Activated naive CD4-positive, alpha-beta T cell treated with anti-CD3 and anti-CD28 coated beads, Interleukin-2, amount 50 U/mL, for 72 hours (primary cell): ENCODE data around the gene LFNG. TPM values are rescaled to one million over a fixed set of nuclear protein-coding genes. Genes with fewer than 3 reads are reported as not detected.
"Not testable (repeated sequence)": the region's sequence is repeated elsewhere in the genome, so short reads cannot be mapped to it uniquely, and the experiment has no call there.

Source experiments
- ATAC-seq, 2 donors: fragments of 150-1000 bp; cut with Tn5 transposase; 2 replicates each; pipeline ENCODE4 v1.10.0; 2021; ENCODE audit warnings: mild to moderate bottlenecking in 2 of 2, moderate library complexity in 2 of 2
- DNase-seq, 2 donors: peaks; one replicate each; pipeline ENCODE4 v3.0.0; 2021 to 2022; ENCODE audit warnings: low spot score in 2 of 2
- H3K27ac Mint-ChIP-seq, 2 donors: one replicate each; pipeline ENCODE4 v1.8.0; 2022; ENCODE audit warnings: mild to moderate bottlenecking in 2 of 2, mixed read lengths in 2 of 2
- H3K36me3 Mint-ChIP-seq, 2 donors: one replicate each; pipeline ENCODE4 v1.8.0; 2022; ENCODE audit warnings: mixed read lengths in 2 of 2
- H3K9me3 Mint-ChIP-seq, 2 donors: one replicate each; pipeline ENCODE4 v1.8.0; 2022; ENCODE audit warnings: mixed read lengths in 2 of 2
- total RNA-seq, 2 donors: library from RNA; stranded (reverse); gene quantifications; one replicate each; pipeline ENCODE4 v1.2.3, GENCODE V29; 2022

The LFNG gene
- total RNA-seq, 2 donors from 2014 or later, result 17.8 to 21.1 TPM

DNA sequence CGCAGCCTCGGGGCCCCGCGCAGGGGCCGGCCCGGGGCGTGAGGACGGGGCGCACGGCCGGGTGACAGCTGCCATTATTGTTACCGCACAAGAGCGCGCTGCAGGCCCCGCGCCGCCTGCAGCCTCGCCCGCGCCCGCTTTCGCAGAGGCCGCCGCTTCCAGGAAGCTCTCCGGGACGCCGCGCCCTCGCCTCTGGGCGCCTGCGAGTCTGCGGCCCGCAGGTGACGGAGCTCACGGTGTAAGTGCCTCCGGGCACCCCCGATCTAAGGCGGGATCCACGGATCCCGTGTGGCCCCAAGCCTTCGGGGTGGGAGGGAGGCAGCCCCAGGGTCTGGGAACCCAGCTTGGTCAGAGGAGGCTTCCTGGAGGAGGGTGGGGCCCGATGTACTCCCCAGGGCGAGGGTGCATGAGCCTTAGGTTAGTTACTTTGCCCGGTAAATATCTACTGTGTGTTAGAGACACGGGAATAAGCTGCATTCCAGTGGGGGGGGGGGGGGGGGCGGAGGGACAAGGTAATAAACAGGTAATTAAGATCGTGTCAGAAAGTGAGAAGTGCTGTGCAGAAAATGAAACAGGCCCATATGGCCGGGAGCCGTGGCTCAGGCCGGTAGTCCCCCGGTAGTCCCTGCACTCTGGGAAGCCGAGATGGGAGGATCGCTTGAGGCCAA is 39.8 kb downstream of the LFNG start:
- peaks cover 0 to 3% of the 10 kb centered on the region in 2 donors for H3K36me3 Mint-ChIP-seq
- H3K27ac Mint-ChIP-seq, result peak overlapping the region; percentile 22 to 35

DNA sequence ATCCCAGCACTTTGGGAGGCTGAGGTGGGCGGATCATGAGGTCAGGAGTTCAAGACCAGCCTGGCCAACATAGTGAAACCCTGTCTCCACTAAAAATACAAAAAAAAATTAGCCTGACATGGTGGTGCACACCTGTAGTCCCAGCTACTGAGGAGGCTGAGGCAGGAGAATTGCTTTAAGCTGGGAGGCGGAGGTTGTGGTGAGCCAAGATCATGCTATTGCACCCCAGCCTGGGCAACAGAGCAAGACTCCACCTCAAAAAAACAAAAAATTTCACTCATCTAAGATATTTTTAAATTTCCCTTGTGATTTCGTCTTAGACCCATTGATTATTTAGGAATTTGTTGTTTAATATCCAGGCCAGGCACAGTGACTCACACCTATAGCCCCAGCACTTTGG is 44.4 kb downstream of the LFNG start:
- not testable (repeated sequence) for H3K36me3 Mint-ChIP-seq, ATAC-seq

More for the DNA sequence above, 39.8 kb downstream of the LFNG start:
- peak in 1 of 2 donors; percentile 44 for DNase-seq
- peak; percentile 8 to 38 for ATAC-seq
- no peaks in the 10 kb centered on the region for H3K9me3 Mint-ChIP-seq

GRCh38 chr7:2564970-2565540 is 45.5 kb downstream of the LFNG start:
- H3K9me3 Mint-ChIP-seq, result no peaks in the 10 kb centered on the region
- ATAC-seq, result no peak
- no peak overlapping the region for H3K27ac Mint-ChIP-seq
- H3K36me3 Mint-ChIP-seq, result no peaks in the 10 kb centered on the region
- DNase-seq, result no peak

More for the DNA sequence above, 44.4 kb downstream of the LFNG start:
- not testable (repeated sequence) for H3K9me3 Mint-ChIP-seq, DNase-seq, H3K27ac Mint-ChIP-seq

GRCh38 chr7:2566348-2566889 is 46.8 kb downstream of the LFNG start:
- ATAC-seq (peak in 1 of 2 donors; percentile 64), DNase-seq (no peak)
- Mint-ChIP-seq H3K27ac (no peak overlapping the region), H3K9me3 (no peaks in the 10 kb centered on the region), H3K36me3 (no peaks in the 10 kb centered on the region)

DNA sequence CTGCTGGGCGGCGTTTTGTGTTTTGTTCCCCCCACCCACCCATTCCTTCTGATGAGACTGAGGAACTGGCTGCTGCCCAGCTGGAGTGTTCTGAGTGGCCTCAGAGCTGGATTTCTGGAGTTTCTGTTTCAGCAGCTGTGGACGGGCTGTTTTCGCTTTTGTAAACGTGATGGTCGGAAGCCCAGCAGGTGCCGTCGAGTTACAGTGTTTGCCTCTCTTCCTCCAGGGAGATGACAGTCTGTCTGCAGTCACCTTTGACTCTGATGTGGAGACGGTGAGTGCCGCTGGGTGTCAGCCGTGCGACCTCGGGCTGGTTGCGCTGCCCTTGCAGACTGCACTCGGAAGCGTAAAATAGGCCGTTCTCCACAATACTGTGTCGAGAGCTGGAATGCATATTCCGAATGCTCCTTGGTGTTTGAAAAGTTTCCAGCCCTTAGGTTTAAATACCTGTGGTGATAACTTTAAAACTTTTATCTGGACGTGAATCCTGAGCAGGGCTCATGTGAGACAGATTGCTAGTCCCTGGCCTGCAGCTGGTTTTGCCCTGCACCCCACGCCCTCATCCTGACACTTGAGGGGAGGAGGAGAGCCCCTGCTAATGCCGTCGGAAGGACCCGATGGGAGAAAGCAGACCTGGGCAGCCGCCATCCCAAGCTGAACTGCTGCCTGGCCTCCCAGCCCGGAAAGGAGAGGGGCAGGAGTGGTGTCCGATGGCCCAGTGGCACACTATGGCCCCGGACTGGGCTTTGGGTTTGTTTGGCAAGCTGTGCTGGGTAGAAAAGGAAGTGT is 47.5 kb downstream of the LFNG start:
- Mint-ChIP-seq H3K9me3 (no peaks in the 10 kb centered on the region), H3K36me3 (no peaks in the 10 kb centered on the region), H3K27ac (no peak overlapping the region)
- DNase-seq (no peak), ATAC-seq (peak; percentile 39 to 70)

DNA sequence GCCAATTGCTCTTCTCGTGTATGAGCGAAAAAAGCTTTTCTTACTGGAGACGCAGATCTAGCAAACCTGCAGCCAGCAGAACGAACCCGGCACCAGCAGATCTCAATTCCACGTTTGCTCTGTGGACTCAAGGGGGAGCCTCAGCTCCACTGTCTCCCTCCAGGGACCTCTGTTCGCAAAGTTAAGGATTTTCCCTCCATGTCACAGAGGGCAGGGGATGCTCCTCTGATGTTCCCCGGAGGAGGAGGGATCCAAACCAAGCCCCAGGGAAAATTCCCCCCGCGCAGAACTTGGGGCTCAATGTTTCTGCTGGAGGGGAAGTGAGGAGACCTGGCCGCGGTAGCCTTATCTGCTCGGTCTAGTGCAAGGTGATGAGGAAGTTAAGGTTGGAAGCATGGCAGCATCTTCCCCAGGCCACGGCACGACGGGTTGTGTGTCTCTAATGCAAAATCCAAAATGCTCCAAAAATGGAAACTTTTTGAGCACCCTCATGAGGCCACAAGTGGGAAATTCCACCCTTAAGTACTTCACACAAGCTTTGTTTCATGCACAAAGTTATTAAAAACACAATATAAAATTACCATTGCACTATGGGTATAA is 48.2 kb downstream of the LFNG start:
- DNase-seq (no peak), ATAC-seq (no peak)
- Mint-ChIP-seq H3K27ac (no peak overlapping the region), H3K9me3 (no peaks in the 10 kb centered on the region), H3K36me3 (no peaks in the 10 kb centered on the region)

GRCh38 chr7:2568521-2569223 is 49.1 kb downstream of the LFNG start:
- no peak for ATAC-seq
- no peaks in the 10 kb centered on the region for H3K36me3 Mint-ChIP-seq
- H3K9me3 Mint-ChIP-seq, result no peaks in the 10 kb centered on the region
- DNase-seq, result no peak
- no peak overlapping the region for H3K27ac Mint-ChIP-seq

DNA sequence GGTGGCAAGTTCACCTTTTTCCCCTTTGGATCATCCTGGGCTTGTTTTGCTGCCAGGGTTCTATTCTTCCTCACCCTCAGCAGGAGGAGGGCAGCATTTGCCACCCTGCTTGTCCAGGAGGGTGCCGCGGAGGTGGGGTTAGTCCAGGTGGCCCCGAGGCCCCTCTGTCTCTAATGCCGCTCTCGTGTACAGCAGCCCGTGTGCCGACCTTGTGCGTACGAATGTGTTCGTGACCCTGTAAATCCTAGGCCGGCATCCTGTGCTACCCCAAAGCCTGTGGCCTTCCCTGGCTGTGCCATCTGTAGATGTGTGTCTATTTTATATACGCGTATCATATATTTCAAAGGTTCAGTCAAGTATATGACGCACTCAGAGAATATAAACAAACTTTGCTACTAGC is 49.8 kb downstream of the LFNG start:
- Mint-ChIP-seq H3K27ac (no peak overlapping the region), H3K9me3 (no peaks in the 10 kb centered on the region), H3K36me3 (no peaks in the 10 kb centered on the region)
- ATAC-seq (no peak), DNase-seq (no peak)

- H3K27ac Mint-ChIP-seq, result no peak overlapping the region
- DNase-seq (no peak), ATAC-seq (no peak)
- H3K36me3 Mint-ChIP-seq, result no peaks in the 10 kb centered on the region
- no peaks in the 10 kb centered on the region for H3K9me3 Mint-ChIP-seq
These were observed 50.4 kb downstream of the LFNG start for GRCh38 chr7:2570021-2570420.

DNA sequence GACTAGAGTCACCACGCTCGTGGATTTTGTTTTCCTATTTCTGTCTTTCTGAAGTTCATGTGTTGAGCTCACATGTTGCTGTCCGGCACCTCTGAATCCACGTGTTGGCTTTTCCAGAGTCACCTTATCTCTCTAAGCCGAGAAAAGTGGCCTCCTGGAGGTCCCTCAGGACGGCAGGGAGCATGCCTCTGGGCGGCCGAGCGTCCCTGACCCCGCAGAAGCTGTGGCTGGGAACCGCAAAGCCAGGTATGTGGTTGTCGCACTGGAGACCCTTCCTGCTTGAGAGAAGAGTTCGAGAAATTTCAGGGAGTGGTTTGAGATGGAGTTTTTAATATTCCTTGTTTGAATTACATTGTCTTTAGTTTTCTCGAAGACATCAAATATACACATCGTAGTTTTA is 51.8 kb downstream of the LFNG start:
- ATAC-seq (no peak), DNase-seq (no peak)
- Mint-ChIP-seq H3K9me3 (no peaks in the 10 kb centered on the region), H3K27ac (no peak overlapping the region), H3K36me3 (no peaks in the 10 kb centered on the region)

DNA sequence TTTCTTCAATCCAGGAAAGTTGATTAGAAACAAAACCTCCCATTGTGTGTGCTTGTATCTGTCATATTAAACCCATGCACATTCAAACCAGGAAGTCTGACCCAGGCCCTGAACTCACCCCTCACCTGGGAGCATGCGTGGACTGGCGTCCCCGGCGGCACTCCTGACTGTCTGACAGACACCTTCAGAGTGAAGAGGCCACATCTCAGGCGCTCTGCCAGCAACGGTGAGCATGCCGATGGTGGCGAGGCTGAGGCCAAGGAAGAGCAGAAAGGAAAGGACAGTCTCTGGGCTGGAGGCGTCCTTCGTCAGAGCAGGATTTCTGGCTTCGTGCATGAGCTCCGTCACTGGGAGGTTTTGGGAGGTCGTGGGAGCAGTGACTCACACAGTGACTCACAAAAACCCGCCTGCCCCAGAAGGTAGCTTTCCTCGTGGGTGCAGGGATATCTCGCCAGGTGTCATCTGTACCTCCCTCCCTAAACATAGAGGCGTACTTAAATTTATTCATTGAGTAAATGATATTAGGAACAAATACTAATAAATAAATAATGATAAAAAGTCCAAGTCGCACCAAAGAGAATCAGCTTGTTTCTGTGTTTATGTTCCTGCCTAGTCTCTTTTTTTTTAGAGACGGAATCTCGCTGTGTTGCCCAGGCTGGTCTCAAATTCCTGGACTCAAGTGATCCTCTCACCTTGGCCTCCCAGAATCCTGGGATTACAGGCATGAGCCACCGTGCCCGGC is 52.7 kb downstream of the LFNG start:
- ATAC-seq (peak; percentile 39 to 71), DNase-seq (no peak)
- Mint-ChIP-seq H3K27ac (no peak overlapping the region), H3K9me3 (no peaks in the 10 kb centered on the region), H3K36me3 (peaks cover 0 to 7% of the 10 kb centered on the region in 2 donors)

DNA sequence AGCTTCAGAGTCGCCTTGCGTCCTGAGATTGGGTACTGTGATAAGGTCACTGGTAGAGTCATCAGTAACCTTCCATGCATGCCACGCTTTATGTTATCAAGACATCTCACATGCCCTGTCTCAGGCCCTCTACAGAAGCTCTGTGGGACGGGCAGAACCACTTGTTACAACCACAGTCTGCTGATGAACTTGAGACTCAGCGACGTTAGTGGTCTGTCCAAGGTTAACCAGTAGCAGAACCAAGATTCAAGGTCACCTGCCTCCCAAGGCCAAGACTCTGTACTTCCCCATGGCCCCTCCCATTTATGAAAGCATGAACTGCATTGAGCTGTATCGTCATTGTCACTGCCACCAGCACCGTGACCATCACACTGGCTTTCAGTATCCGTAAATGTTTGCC is 54.2 kb downstream of the LFNG start:
- Mint-ChIP-seq H3K27ac (no peak overlapping the region), H3K9me3 (no peaks in the 10 kb centered on the region)

GRCh38 chr7:2575046-2575732 is 55.6 kb downstream of the LFNG start:
- no peaks in the 10 kb centered on the region for H3K9me3 Mint-ChIP-seq
- DNase-seq (no peak), ATAC-seq (no peak)
- peak overlapping the region in 1 of 2 donors; percentile 61 for H3K27ac Mint-ChIP-seq
- peaks cover 0 to 7% of the 10 kb centered on the region in 2 donors for H3K36me3 Mint-ChIP-seq

More for the DNA sequence above, 54.2 kb downstream of the LFNG start:
- ATAC-seq, result no peak
- no peak for DNase-seq
- peaks cover 0 to 7% of the 10 kb centered on the region in 2 donors for H3K36me3 Mint-ChIP-seq

DNA sequence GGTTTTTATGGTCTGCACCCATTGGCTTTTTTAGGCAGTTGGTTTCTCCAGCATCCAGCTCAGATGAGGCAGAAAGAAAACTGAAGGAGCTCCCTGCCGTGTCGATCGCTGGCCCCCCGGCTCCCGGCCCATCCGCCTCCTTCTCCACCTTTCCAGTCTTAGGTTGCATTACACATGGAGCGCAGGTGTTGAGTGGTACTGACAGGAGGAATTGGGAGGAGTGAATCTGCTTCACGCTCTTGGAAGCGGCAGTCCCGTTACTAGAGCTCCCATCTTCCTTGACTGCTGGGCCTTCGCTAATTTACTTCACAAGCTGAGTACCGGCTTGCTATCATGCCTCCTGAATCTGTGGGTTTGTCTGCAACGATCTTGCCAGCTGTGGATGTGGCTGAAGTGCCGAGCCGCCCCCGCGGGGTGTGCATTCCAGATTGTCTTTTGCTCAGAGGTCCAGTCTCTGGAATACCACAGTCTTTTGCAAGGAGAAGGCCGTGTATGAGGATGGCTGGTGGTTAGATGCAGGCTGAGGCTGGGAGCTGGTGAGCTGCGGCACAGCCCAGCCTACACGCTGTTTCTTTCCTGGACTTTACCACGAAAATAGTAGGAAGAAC is 56.3 kb downstream of the LFNG start:
- no peaks in the 10 kb centered on the region for H3K9me3 Mint-ChIP-seq
- peaks cover 0 to 7% of the 10 kb centered on the region in 2 donors for H3K36me3 Mint-ChIP-seq
- ATAC-seq, result no peak
- H3K27ac Mint-ChIP-seq, result no peak overlapping the region
- no peak for DNase-seq
